GM23338 (cell line): ENCODE measurements around the gene NEK7.

Source experiments
- CTCF ChIP-seq, 2 experiments: fragments of 200-600 bp in 1 of 2; sonication (generic) in 1 of 2; conservative IDR thresholded peaks; 2 replicates each; pipeline versions ENCODE4 v1.5.1 to v1.6.1; 2016 to 2017; ENCODE audit warnings: antibody characterized with exemption in 2 of 2, low read depth in 2 of 2, mild to moderate bottlenecking in 2 of 2, moderate library complexity in 1 of 2
- EZH2 ChIP-seq: fragments of 200-600 bp; sonication (generic); IDR thresholded peaks from one replicate; pipeline ENCODE4 v1.8.0; 2017; ENCODE audit warnings: antibody characterized with exemption, mild to moderate bottlenecking, low read depth; ENCODE audit not compliant: unreplicated experiment
- EZH2phosphoT487 ChIP-seq: fragments of 200-600 bp; sonication (generic); IDR thresholded peaks from one replicate; pipeline ENCODE4 v1.8.1; 2018; ENCODE audit warnings: antibody characterized with exemption; ENCODE audit not compliant: unreplicated experiment
- POLR2AphosphoS5 ChIP-seq: IDR thresholded peaks from 2 replicates; pipeline ENCODE4 v1.6.1; 2016; ENCODE audit warnings: antibody characterized with exemption, low read depth

- TF ChIP-seq CTCF (conservative IDR thresholded peaks at IDR 0.05; ENCODE audit: low read depth in 2 of 2): no peak
- no peak for TF ChIP-seq EZH2phosphoT487
- TF ChIP-seq POLR2AphosphoS5: no peak
- no peak for TF ChIP-seq EZH2
These were observed 171.7 kb downstream of the NEK7 start for GRCh38 chr1:198328458-198329032.
